Choroid plexus epithelial cell (primary cell): ENCODE results near the gene KCNMA1.
A peak's percentile ranks its signal among the peaks of the same experiment; 100 is the strongest.

Experiments
- DNase-seq: peaks from one replicate; pipeline ENCODE4 v3.0.0-alpha.2; 2010; ENCODE audit warnings: low read depth
- H3K4me3 ChIP-seq: 2 replicates; pipeline ENCODE4 v1.5.1; 2011; ENCODE audit warnings: low read depth, mild to moderate bottlenecking, control low read depth, low read length, moderate library complexity
- CTCF ChIP-seq: conservative IDR thresholded peaks from 2 replicates; pipeline ENCODE4 v1.5.1; 2011; ENCODE audit warnings: low read depth, mild to moderate bottlenecking, control low read depth, inconsistent platforms, low read length, moderate library complexity

The KCNMA1 gene

GRCh38 chr10:77004917-77005564 is 632.6 kb downstream of the KCNMA1 start:
- peak; percentile 69 for DNase-seq
- TF ChIP-seq CTCF: peak; percentile 80

GRCh38 chr10:77002872-77003271 is 634.7 kb downstream of the KCNMA1 start:
- no peak for DNase-seq
- no peak for TF ChIP-seq CTCF
- no peak overlapping the region for H3K4me3 ChIP-seq

More at GRCh38 chr10:77004917-77005564, 632.6 kb downstream of the KCNMA1 start:
- no peak overlapping the region for H3K4me3 ChIP-seq

- H3K4me3 ChIP-seq: no peak overlapping the region
- TF ChIP-seq CTCF: no peak
- no peak for DNase-seq
Observed at GRCh38 chr10:77001206-77001605, 636.4 kb downstream of the KCNMA1 start.

- no peak overlapping the region for H3K4me3 ChIP-seq
- no peak for DNase-seq
- TF ChIP-seq CTCF: no peak
Observed at GRCh38 chr10:76998451-76998850, 639.2 kb downstream of the KCNMA1 start.

GRCh38 chr10:76997631-76998030 is 640.0 kb downstream of the KCNMA1 start:
- DNase-seq: no peak
- H3K4me3 ChIP-seq: no peak overlapping the region
- no peak for TF ChIP-seq CTCF

GRCh38 chr10:76995023-76995422 is 642.6 kb downstream of the KCNMA1 start:
- TF ChIP-seq CTCF: no peak
- no peak for DNase-seq
- no peak overlapping the region for H3K4me3 ChIP-seq

- no peak for DNase-seq
- TF ChIP-seq CTCF: no peak
- H3K4me3 ChIP-seq: no peak overlapping the region
Observed at GRCh38 chr10:76993213-76993612, 644.4 kb downstream of the KCNMA1 start.
